ENCODE results near the gene HNRNPAB.

The HNRNPAB gene

GRCh38 chr5:178204182-178204934 is at the start of gene HNRNPAB:
Gene HNRNPAB (plus strand): TSS chr5:178204533. CDS start chr5:178204838, 305 bp downstream.
- FAIRE-seq = peak; percentile 87

GRCh38 chr5:178155065-178155464 is 49.3 kb upstream of the HNRNPAB start:
- FAIRE-seq = no peak

GRCh38 chr5:178160176-178160575 is 44.2 kb upstream of the HNRNPAB start:
- FAIRE-seq = no peak

GRCh38 chr5:178162481-178162880 is 41.9 kb upstream of the HNRNPAB start:
- no peak for FAIRE-seq

- FAIRE-seq = no peak
Measured at GRCh38 chr5:178163772-178164735, 40.3 kb upstream of the HNRNPAB start.

- no peak for FAIRE-seq
Measured at GRCh38 chr5:178165581-178165980, 38.8 kb upstream of the HNRNPAB start.

GRCh38 chr5:178170455-178170854 is 33.9 kb upstream of the HNRNPAB start:
- no peak for FAIRE-seq

- no peak for FAIRE-seq
Measured at GRCh38 chr5:178174456-178174855, 29.9 kb upstream of the HNRNPAB start.

GRCh38 chr5:178176791-178177190 is 27.5 kb upstream of the HNRNPAB start:
- no peak for FAIRE-seq

- FAIRE-seq = no peak
Measured at GRCh38 chr5:178177569-178177968, 26.8 kb upstream of the HNRNPAB start.

- FAIRE-seq = no peak
Measured at GRCh38 chr5:178180141-178180863, 24.0 kb upstream of the HNRNPAB start.

- FAIRE-seq = no peak
Measured at GRCh38 chr5:178182158-178182876, 22.0 kb upstream of the HNRNPAB start.

GRCh38 chr5:178186427-178186826 is 17.9 kb upstream of the HNRNPAB start:
- no peak for FAIRE-seq

- no peak for FAIRE-seq
Measured at GRCh38 chr5:178187014-178187413, 17.3 kb upstream of the HNRNPAB start, which contains the start of gene GMCL2. Gene GMCL2 (minus strand): TSS chr5:178187371. CDS start chr5:178187299, 72 bp downstream.

- no peak for FAIRE-seq
Measured at GRCh38 chr5:178189433-178189832, 14.9 kb upstream of the HNRNPAB start.

- no peak for FAIRE-seq
Measured at GRCh38 chr5:178191661-178192060, 12.7 kb upstream of the HNRNPAB start.

- no peak for FAIRE-seq
Measured at GRCh38 chr5:178192244-178192643, 12.1 kb upstream of the HNRNPAB start.

- no peak for FAIRE-seq
Measured at GRCh38 chr5:178192787-178193186, 11.5 kb upstream of the HNRNPAB start.

- FAIRE-seq = no peak
Measured at GRCh38 chr5:178193251-178193809, 11.0 kb upstream of the HNRNPAB start.

GRCh38 chr5:178194026-178194425 is 10.3 kb upstream of the HNRNPAB start:
- FAIRE-seq = no peak

- FAIRE-seq = no peak
Measured at GRCh38 chr5:178196281-178196812, 8.0 kb upstream of the HNRNPAB start.

- no peak for FAIRE-seq
Measured at GRCh38 chr5:178196986-178197385, 7.3 kb upstream of the HNRNPAB start.
